Medulla oblongata (tissue), 1 donor: ENCODE results near the gene FLCN.

Experiments
- DNase-seq: peaks from one replicate; pipeline ENCODE4 v3.0.0-alpha.2; 2015; ENCODE audit errors: extremely low spot score

Gene FLCN

GRCh38 chr17:17235212-17236174, 1.5 kb downstream of the FLCN start:
- peak; percentile 56 for DNase-seq

DNA sequence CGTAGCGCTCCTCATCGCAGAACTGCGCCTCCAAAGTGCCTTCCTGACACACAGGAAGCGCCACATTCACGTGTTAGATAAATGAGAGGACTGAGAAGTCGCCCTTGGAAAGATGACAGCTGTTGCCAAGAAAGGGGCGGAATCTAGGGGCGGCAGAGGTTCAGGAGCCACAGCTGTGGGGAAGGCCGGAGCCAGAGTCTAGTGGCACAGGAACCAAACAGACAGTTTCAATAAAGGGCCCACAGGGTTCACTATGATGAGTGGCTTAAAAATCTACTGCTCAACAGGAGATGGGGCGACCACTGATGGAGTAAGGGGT, 4.7 kb downstream of the FLCN start:
- DNase-seq, result no peak

DNA sequence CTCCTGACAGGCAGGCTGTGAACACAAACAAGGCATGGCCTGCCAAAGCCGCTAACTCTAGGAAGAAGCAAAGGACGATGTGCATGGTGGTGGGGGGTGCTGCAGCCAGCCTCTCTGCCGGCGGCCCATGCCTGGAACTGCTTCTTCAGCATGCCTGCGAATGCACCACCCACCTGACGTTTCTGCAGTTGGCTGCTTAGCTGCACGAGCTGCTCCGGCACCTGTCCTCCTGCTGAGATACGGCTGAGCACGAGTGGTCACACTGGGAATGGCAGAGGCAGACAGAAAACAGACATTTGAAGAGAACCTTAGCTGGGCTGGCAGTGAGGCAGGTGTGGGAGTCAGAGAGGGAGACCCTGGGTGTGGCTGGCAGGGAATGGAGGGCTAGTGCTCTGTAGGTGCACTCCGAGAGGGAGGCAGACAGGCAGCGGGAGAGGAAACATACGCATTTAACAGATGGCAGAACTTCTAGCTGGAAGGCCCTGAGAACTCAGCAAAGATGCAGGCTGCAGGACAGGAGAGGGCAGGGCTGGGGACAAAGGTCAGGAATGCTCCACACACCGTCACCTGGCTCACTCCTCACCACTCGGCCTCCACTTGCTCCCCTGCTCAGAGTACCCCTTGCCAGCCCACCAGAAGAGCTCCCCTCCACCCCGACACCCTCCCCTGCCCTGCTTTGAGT, 5.2 kb downstream of the FLCN start:
- DNase-seq, result no peak

GRCh38 chr17:17229416-17230384, 7.3 kb downstream of the FLCN start:
- DNase-seq, result no peak

GRCh38 chr17:17228521-17229279, 8.3 kb downstream of the FLCN start:
- no peak for DNase-seq

- no peak for DNase-seq
Measured at GRCh38 chr17:17227608-17228520, 9.1 kb downstream of the FLCN start.

DNA sequence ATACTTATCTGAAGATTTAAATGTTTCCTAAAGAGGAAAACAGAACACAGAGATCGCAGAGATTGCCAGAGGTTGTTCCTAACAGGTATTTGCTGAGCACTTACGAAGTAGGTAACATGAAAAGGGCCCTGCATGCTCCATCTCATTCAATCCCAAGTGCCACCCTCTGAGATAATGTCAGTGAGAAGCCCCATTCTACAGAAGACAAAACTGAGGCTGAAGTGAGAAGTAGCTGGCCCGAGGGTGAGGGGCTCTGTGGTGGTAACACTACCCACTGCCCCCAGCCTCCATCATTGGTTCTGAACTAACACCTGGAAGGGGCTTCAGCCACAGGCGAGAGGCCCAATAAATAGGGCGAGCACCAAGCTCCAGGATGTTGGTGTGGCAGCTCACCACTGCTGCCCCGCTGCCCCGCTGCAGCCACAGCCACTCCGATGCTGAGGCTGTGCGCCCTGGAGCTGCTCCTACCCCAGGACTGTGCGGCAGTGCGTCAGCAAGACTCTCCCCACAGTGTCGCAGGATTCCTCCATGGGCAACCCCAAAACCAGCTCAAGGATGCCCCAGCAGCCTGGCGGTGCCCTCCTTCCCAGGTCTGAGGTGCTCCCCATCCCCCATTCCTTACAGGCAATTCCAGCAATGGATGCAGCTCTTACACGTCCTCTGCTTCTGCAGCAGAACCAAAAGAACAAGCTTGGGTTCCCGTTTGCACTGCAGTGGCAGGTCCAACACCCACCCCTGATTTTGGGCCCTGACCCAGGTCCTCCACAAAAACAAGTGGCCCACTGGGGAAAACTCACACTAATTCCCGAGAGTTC, 10.3 kb downstream of the FLCN start:
- no peak for DNase-seq

DNA sequence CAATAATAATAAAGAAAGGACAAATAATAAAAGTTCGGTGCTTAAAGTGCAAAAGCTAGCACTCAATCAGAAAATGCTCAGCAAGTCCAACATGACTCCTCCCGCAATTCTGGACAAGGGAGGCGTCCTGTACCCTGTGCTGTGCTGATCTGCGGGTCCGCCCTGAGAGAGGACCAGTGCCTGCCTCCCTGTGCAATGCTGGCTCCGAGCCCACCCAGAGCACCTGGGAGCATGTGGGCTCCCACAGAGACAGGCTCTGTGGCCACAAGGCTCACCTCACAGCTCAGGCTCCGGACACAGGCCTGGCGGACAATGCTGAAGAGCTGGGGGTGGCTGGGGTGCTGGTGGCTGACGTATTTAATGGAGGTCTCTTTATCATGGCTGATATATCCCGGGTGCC, 11.1 kb downstream of the FLCN start:
- no peak for DNase-seq

DNA sequence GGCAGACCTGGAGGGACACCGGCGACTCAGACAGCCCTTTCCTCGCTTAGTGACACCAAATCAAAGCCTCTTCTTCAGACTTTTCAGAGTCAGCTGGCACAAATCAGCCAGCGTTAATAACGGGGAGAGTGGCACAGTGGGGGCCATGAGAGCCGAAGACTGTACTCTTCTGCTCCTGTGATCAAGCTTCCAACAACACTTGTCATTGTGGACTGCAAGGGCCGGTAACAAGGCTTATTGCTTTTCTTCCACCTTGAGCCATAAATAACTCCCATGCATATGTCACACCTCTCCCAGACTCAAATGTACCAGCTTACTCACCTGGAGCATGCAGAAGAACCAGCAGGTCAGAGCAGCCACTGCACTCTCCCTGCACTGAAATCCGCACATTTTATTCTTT, 12.8 kb downstream of the FLCN start:
- DNase-seq, result no peak

DNA sequence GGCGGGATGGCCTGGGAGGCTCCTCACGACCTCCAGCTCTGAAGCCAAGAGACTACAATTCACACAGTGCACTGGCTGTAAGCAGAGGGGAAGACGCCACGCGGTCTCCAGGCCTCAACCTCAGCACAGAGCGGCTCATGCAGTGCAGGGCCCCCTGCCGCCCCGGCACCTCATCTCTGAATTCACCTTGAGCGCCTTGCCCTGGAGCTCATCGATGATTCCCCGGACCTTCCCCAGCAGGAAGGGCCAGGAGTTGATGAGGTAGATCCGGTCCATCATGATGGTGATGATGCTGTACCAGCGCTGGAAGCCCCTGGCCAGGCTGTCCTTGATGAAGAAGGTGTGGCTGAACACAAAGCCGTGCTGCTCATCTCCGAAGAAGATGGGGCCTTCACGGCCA, 13.2 kb downstream of the FLCN start:
- no peak for DNase-seq

GRCh38 chr17:17221329-17221728, 15.6 kb downstream of the FLCN start:
- DNase-seq, result no peak

DNA sequence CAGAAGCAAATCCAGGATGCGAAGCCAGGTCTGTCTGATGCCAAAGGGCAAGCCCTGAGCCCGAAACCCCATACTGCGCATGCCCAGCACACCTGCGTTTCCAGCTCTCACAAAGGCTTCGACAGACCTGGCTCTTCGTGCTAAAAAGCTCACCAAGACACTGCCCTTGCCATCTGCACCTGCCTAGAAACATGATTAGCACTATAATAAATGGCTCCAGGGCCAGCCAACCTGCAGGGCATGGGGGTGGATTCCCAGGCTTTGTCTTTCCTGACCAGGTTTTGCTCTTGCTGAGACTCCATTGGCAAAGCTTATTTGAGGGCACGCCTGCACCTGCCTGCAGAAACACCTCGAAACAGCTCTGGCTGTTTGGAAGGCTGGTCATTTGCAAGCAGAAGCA, 16.4 kb downstream of the FLCN start:
- DNase-seq, result no peak

DNA sequence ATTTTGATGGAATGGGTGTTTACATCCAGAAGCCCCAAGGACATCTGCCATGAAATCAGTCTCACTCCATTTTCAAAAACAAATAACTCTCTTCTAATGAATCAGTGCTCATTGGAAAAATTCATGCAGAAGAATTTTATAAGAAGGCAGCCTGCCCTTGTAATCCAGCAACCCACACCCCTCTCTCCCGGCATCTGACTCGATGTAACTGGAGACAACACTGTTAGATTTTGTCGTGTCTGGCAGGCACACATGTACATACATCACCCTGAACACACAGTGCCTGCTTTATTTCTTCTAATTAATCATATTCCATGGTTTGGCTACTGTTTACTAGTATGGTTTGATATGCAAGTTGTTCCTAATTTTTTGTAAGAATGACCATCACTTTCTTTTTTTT, 19.0 kb downstream of the FLCN start:
- no peak for DNase-seq

DNA sequence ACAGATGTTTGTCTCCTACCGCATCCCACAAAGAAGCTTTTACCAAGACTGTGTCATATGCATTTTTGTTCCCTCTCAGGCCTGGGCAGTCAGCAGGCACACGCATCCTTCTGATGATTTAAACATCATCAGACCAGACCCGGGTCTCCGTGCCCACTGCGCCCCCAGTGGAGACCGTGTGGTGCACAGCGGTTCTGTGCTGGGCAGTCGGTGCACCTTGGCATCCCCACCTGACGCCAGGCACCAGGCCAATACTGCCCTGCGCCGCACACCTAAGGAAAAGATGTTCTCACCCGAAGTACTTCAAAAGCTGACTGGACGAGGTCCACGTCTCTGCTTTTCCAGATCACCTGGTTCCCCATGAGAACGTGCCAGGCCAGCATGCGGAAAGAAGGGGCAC, 20.2 kb downstream of the FLCN start:
- DNase-seq, result no peak

DNA sequence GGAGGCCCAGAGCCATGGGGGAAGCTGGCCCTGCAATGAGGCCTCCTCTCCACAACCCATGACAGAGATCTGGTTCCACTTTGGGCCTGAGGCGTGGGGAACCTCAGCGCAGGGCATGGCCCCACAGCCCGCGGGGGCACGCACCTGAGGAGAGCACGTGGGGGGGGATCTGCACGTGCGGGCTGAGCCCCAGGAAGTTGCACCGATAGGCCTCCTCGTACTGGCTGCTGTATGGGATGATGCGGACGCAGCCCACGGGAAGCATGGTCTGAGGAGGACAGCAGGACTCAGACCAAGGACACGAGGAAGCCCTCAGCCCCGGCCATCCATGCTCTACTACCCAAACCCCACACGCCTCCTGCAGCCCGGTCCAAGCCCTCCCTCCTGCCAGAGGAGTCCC, 20.7 kb downstream of the FLCN start:
- no peak for DNase-seq

- no peak for DNase-seq
Measured at GRCh38 chr17:17215575-17215974, 21.4 kb downstream of the FLCN start.

DNA sequence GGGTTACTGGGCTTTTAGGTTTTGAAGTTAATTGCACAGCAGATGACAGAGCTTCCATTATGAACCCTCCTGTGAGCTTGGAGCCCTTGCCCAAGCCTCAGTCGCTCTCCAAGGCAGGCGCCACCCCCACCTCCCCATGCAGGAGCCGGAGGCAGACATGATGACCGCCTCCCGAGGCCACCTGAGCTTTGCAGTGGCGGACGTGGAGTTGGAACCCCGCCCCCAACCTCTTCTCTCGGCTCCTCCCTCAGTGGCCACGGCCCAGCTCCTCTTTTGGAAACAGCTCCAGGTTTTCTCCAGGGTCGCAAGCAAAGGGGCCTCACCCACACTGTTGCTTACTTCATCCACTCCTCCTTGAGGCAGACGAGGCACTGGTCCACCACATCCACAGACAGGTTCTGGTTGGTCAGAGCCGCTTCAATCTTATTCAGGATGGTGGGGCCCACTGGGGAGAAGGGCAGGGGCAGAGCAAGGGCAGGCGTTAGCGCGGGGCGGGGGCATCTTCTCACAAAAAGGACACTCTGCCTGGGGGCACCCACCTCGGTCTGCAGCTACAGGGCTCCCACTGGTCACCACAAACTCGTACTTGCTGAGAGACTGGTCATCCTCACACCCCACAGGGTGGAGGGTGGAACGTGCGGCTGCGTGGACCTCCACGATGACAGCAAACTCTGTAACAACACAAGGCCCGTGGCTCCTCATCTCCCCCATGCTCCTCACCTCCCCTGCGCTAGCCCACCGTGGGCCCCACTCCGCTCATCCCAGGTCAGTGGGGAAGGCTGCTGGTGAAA, 22.1 kb downstream of the FLCN start:
- no peak for DNase-seq

DNA sequence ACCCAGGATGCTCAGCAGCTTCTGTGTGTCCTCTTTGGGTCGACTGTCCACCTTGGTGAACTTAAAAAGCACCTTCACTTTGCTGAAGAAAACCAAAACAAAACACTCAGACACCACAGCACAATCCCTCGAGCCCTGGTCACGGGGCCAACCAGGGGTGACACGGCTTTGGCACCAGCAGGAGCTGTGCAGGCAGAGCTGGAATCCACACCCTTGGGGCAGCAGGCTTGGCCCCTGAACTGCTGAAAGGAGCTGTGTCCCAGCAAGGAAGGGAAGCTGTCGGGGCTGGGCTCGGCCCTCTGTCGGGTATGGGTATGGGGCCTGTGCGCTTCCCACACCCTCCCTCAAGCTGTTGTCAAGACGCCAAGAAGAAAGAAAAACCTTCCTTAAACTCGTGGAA, 23.2 kb downstream of the FLCN start:
- no peak for DNase-seq

- no peak for DNase-seq
Measured at GRCh38 chr17:17207998-17208397, 29.0 kb downstream of the FLCN start.
